OCI-LY3 (cell line): ENCODE data around the gene AKR1A1.

Source experiments
- CTCF ChIP-seq: fragments of 200-600, 300-600 bp; sonication (generic); IDR thresholded peaks from 2 replicates; pipeline ENCODE4 v1.5.1; 2014; ENCODE audit warnings: antibody characterized with exemption, low read length, low read depth
- EZH2phosphoT487 ChIP-seq: fragments of 200-600 bp; shearing (Covaris generic); IDR thresholded peaks from 2 replicates; pipeline ENCODE4 v1.6.1; 2018; ENCODE audit warnings: antibody characterized with exemption, mixed run types, low read depth

- no peak for TF ChIP-seq CTCF
- TF ChIP-seq EZH2phosphoT487 = no peak
These were observed 40.3 kb upstream of the AKR1A1 start for GRCh38 chr1:45510036-45510971.
